Chondrocyte (in vitro differentiated cells): Measurements from ENCODE around the gene FSTL1. TPM values are rescaled to one million over a fixed set of nuclear protein-coding genes. Genes with fewer than 3 reads are reported as not detected.

Experiments
- DNase-seq: peaks from one replicate; pipeline ENCODE4 v3.0.0; 2021; ENCODE audit warnings: mixed read lengths, low spot score
- H3K27ac Mint-ChIP-seq: one replicate; pipeline ENCODE4 v1.8.0; 2021; ENCODE audit warnings: mild to moderate bottlenecking, moderate library complexity, mixed read lengths; ENCODE audit not compliant: unreplicated experiment
- H3K27me3 Mint-ChIP-seq: 2 replicates; pipeline ENCODE4 v1.8.0; 2021; ENCODE audit warnings: low read depth, mixed read lengths
- H3K36me3 Mint-ChIP-seq: 2 replicates; pipeline ENCODE4 v1.8.0; 2021; ENCODE audit warnings: low read depth, mixed read lengths
- H3K4me1 Mint-ChIP-seq: 2 replicates; pipeline ENCODE4 v1.8.0; 2021; ENCODE audit warnings: low read depth, mild to moderate bottlenecking, mixed read lengths
- H3K4me3 Mint-ChIP-seq: one replicate; pipeline ENCODE4 v1.8.0; 2021; ENCODE audit warnings: mild to moderate bottlenecking, moderate library complexity, mixed read lengths; ENCODE audit not compliant: unreplicated experiment
- H3K9me3 Mint-ChIP-seq: 2 replicates; pipeline ENCODE4 v1.8.0; 2021; ENCODE audit warnings: low read depth, mixed read lengths
- total RNA-seq: library from RNA; stranded (reverse); gene quantifications from 3 replicates; pipeline ENCODE4 v1.2.1, GENCODE V29; 2021
- TF ChIP-seq, protein P1 (sequence below): fragments of 200-600 bp; sonication (generic); IDR thresholded peaks from 2 replicates; pipeline ENCODE4 v1.5.0; 2021; ENCODE audit warnings: antibody characterized with exemption, mild to moderate bottlenecking, moderate library complexity

Gene FSTL1
- total RNA-seq, 1 donor from 2014 or later = 3,511 TPM

GRCh38 chr3:120495809-120496208 is 45.0 kb upstream of the FSTL1 start:
- H3K27ac Mint-ChIP-seq = peak overlapping the region; percentile 81
- TF ChIP-seq, protein P1, sequence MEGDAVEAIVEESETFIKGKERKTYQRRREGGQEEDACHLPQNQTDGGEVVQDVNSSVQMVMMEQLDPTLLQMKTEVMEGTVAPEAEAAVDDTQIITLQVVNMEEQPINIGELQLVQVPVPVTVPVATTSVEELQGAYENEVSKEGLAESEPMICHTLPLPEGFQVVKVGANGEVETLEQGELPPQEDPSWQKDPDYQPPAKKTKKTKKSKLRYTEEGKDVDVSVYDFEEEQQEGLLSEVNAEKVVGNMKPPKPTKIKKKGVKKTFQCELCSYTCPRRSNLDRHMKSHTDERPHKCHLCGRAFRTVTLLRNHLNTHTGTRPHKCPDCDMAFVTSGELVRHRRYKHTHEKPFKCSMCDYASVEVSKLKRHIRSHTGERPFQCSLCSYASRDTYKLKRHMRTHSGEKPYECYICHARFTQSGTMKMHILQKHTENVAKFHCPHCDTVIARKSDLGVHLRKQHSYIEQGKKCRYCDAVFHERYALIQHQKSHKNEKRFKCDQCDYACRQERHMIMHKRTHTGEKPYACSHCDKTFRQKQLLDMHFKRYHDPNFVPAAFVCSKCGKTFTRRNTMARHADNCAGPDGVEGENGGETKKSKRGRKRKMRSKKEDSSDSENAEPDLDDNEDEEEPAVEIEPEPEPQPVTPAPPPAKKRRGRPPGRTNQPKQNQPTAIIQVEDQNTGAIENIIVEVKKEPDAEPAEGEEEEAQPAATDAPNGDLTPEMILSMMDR = no peak
- peaks cover 3% of the 10 kb centered on the region for H3K36me3 Mint-ChIP-seq
- H3K4me1 Mint-ChIP-seq = peaks cover 48% of the 10 kb centered on the region
- DNase-seq = no peak
- H3K27me3 Mint-ChIP-seq = no peaks in the 10 kb centered on the region
- H3K4me3 Mint-ChIP-seq = no peak overlapping the region
- peaks cover 14% of the 10 kb centered on the region for H3K9me3 Mint-ChIP-seq

GRCh38 chr3:120492103-120492502 is 41.3 kb upstream of the FSTL1 start:
- Mint-ChIP-seq H3K4me1 (peaks cover 29% of the 10 kb centered on the region), H3K27ac (no peak overlapping the region), H3K9me3 (peaks cover 14% of the 10 kb centered on the region), H3K4me3 (no peak overlapping the region), H3K36me3 (peaks cover 6% of the 10 kb centered on the region), H3K27me3 (no peaks in the 10 kb centered on the region)
- no peak for DNase-seq
- TF ChIP-seq, protein P1 = no peak

DNA sequence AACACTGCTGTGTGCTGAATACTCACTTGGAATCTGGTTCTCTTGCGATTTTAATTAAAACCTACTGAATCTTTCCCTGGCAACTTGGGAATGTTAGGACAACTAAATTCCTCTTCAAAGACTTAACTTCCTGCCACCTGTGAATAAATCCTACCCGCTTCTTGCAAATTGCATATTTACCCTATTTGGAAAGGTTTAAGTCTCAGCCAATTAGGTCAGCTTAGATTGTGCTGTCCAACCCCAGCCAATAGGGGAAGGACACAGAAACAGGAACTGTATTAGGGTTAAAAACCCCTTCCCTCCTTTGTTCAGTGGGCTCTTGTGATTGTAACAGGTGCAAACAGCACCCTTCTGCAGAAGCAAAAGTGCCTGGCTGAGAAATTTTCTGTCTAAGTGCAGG is 38.6 kb upstream of the FSTL1 start:
- Mint-ChIP-seq H3K27ac (no peak overlapping the region), H3K4me3 (no peak overlapping the region), H3K36me3 (peaks cover 6% of the 10 kb centered on the region), H3K4me1 (peaks cover 18% of the 10 kb centered on the region), H3K9me3 (peaks cover 6% of the 10 kb centered on the region), H3K27me3 (no peaks in the 10 kb centered on the region)
- TF ChIP-seq, protein P1 = no peak
- DNase-seq = no peak

DNA sequence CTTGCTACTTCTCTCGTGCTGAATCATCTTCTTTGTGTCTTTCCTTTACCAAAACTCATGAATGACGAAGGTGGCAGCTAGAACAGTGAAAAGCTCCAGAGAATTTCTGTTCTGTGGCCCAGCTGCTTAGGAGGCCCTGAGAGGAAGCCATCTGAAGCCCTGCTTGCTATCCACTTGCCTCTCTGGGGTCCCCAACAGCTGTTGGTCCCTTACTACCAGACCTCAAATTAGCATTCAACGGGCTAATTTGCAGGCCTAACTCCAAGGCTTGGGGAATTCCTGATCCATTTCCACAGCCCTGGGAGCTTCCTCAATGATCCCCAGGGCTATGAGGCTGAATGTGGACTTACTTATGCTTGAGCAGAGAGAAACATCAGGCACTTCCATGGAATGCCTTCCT is 37.5 kb upstream of the FSTL1 start:
- no peak for DNase-seq
- Mint-ChIP-seq H3K9me3 (peaks cover 4% of the 10 kb centered on the region), H3K27me3 (no peaks in the 10 kb centered on the region), H3K36me3 (peaks cover 6% of the 10 kb centered on the region), H3K4me1 (peaks cover 18% of the 10 kb centered on the region), H3K27ac (no peak overlapping the region), H3K4me3 (no peak overlapping the region)
- TF ChIP-seq, protein P1 = no peak

- no peaks in the 10 kb centered on the region for H3K27me3 Mint-ChIP-seq
- no peak for DNase-seq
- H3K9me3 Mint-ChIP-seq = peaks cover 4% of the 10 kb centered on the region
- H3K4me3 Mint-ChIP-seq = no peak overlapping the region
- H3K36me3 Mint-ChIP-seq = peaks cover 6% of the 10 kb centered on the region
- TF ChIP-seq, protein P1 = no peak
- H3K27ac Mint-ChIP-seq = peak overlapping the region; percentile 55
- H3K4me1 Mint-ChIP-seq = peaks cover 18% of the 10 kb centered on the region
These were observed 36.4 kb upstream of the FSTL1 start for GRCh38 chr3:120487191-120487650.
